Kidney (tissue), 14 donors: ENCODE results near the gene HAGH. TPM values are rescaled to one million over a fixed set of nuclear protein-coding genes. Genes with fewer than 3 reads are reported as not detected.

ENCODE experiments used
- DNase-seq, 5 donors: peaks; one replicate each; pipeline ENCODE4 v3.0.0-alpha.2; 2013 to 2020
- FAIRE-seq: peaks from 2 replicates; lab custom pipeline; 2012; peaks lifted over from hg19 to GRCh38; lab: Jason Lieb, UNC
- H3K27ac ChIP-seq, 2 donors: one replicate each; pipeline ENCODE4 v1.7.0; 2013; ENCODE audit warnings: low read depth in 2 of 2, low read length in 2 of 2, inconsistent platforms in 1 of 2
- H3K27me3 ChIP-seq: one replicate; pipeline ENCODE4 v1.7.1; 2013; ENCODE audit warnings: low read length, inconsistent platforms; ENCODE audit not compliant: control insufficient read depth, insufficient read depth
- H3K36me3 ChIP-seq, 3 donors: one replicate each; pipeline versions ENCODE4 v1.7.0 to v1.7.1; 2013; ENCODE audit warnings: low read length in 3 of 3, control low read depth in 1 of 3, inconsistent platforms in 1 of 3; ENCODE audit not compliant: insufficient read depth in 3 of 3, control insufficient read depth in 2 of 3
- H3K4me1 ChIP-seq, 3 donors: one replicate each; pipeline versions ENCODE4 v1.7.0 to v1.7.1; 2013; ENCODE audit warnings: low read length in 3 of 3, inconsistent platforms in 1 of 3, low read depth in 1 of 3; ENCODE audit not compliant: control insufficient read depth in 2 of 3, insufficient read depth in 2 of 3
- H3K4me3 ChIP-seq, 3 donors: one replicate each; pipeline versions ENCODE4 v1.7.0 to v1.8.1; 2013; ENCODE audit warnings: low read length in 3 of 3, control low read depth in 1 of 3, inconsistent platforms in 1 of 3
- H3K9ac ChIP-seq, 3 donors: one replicate each; pipeline versions ENCODE4 v1.7.0 to v1.7.1; 2013; ENCODE audit warnings: low read length in 3 of 3, control low read depth in 1 of 3, inconsistent platforms in 1 of 3
- H3K9me3 ChIP-seq, 3 donors: one replicate each; pipeline versions ENCODE4 v1.7.0 to v1.7.1; 2013; ENCODE audit warnings: low read length in 3 of 3, control low read depth in 1 of 3, inconsistent platforms in 1 of 3; ENCODE audit not compliant: control insufficient read depth in 2 of 3, insufficient read depth in 1 of 3
- CTCF ChIP-seq: IDR thresholded peaks from 3 replicates; pipeline ENCODE4 v1.5.1; 2012; ENCODE audit warnings: mild to moderate bottlenecking, moderate library complexity, borderline replicate concordance; ENCODE audit not compliant: insufficient read depth; ENCODE audit errors: extremely low read depth
- intact Hi-C: fragments of 100-400 bp; cut with DNase I; formaldehyde crosslinking; loops from one replicate; pipeline ENCODE4 v1.11.1; 2022
- polyA plus RNA-seq: library from polyadenylated mRNA; stranded (reverse); fragments of 350-450 nt; fragmentation: Illumina TruSeq; extraction: RNeasy Lipid Tissue Mini Kit (QIAGEN cat#74804); gene quantifications from one replicate; pipeline ENCODE4 v1.2.3, GENCODE V29; 2014; ENCODE audit warnings: low read depth, low replicate concordance; ENCODE audit not compliant: insufficient read depth
- total RNA-seq: library from RNA; stranded (reverse); fragmentation: NEBNext Ultra II Directional; extraction: Animal tissue kit (Norgen Biotek cat#: 25700); gene quantifications from one replicate; pipeline ENCODE4 v1.2.1, GENCODE V29; 2021
- donor health status: control.
- donor health status: control.
- donor health status: control.
- donor health status: control.
- donor health status: control.
- donor health status: DM: yes; HTN: yes; CAD: no.
- donor health status: Normal renal cell carcinoma (clear cell type).

Gene HAGH
- total and polyA plus RNA-seq, 2 donors from 2014 or later = 48.1 to 258 TPM

GRCh38 chr16:1816396-1817275, 10.0 kb downstream of the HAGH start:
- FAIRE-seq = no peak
- peaks cover 0 to 34% (median 9%) of the 10 kb centered on the region in 3 donors for H3K36me3 ChIP-seq
- no peak for DNase-seq
- no peaks in the 10 kb centered on the region for H3K4me1 ChIP-seq
- no peaks in the 10 kb centered on the region for H3K27me3 ChIP-seq
- H3K9ac ChIP-seq = no peak overlapping the region
- no peaks in the 10 kb centered on the region for H3K9me3 ChIP-seq
- intact Hi-C loops = no loop called here
- no peak for TF ChIP-seq CTCF
- no peak overlapping the region for H3K27ac ChIP-seq
- H3K4me3 ChIP-seq = no peak overlapping the region

GRCh38 chr16:1815461-1815860, 11.2 kb downstream of the HAGH start:
- H3K27me3 ChIP-seq = no peaks in the 10 kb centered on the region
- intact Hi-C loops = no loop called here
- FAIRE-seq = no peak
- H3K9me3 ChIP-seq = no peaks in the 10 kb centered on the region
- no peak overlapping the region for H3K27ac ChIP-seq
- H3K9ac ChIP-seq = no peak overlapping the region
- H3K36me3 ChIP-seq = peaks cover 0 to 29% (median 6%) of the 10 kb centered on the region in 3 donors
- no peak for TF ChIP-seq CTCF
- no peak overlapping the region for H3K4me3 ChIP-seq
- H3K4me1 ChIP-seq = no peaks in the 10 kb centered on the region
- no peak for DNase-seq

GRCh38 chr16:1812732-1813163, 13.9 kb downstream of the HAGH start:
- FAIRE-seq (no peak), DNase-seq (peak; percentile 78 to 88 (median 83))
- TF ChIP-seq CTCF = peak; percentile 56
- no peak overlapping the region for H3K9ac ChIP-seq
- intact Hi-C loops = no loop called here
- no peaks in the 10 kb centered on the region for H3K4me1 ChIP-seq
- H3K9me3 ChIP-seq = no peaks in the 10 kb centered on the region
- no peak overlapping the region for H3K27ac ChIP-seq
- peaks cover 0 to 31% (median 11%) of the 10 kb centered on the region in 3 donors for H3K36me3 ChIP-seq
- no peak overlapping the region for H3K4me3 ChIP-seq
- H3K27me3 ChIP-seq = no peaks in the 10 kb centered on the region
